T-helper 22 cell (primary cell): ENCODE data around the gene CFAP54.

Experiments
- DNase-seq: peaks from one replicate; pipeline ENCODE4 v3.0.0-alpha.2; 2020; ENCODE audit warnings: low read depth

CFAP54 gene

DNA sequence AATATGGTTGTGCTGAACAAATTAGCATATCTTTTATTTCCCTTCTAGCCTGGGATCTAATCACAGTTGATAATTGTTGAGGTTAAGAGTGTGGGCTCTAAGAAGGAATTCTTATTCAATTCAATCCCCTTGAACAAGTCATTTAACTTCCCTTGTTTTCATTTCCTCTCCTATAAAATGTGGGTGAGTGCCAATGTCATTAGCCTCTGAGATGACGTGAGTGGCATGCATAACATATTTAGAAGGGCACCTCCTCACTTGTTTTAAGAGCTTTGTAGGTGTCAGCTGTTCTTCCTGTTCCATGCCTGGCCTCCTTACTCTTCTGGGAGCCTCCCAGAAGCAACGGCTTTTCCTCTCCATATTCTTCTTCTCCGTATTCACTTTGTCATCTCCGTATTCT, 262.2 kb downstream of the CFAP54 start:
- no peak for DNase-seq

DNA sequence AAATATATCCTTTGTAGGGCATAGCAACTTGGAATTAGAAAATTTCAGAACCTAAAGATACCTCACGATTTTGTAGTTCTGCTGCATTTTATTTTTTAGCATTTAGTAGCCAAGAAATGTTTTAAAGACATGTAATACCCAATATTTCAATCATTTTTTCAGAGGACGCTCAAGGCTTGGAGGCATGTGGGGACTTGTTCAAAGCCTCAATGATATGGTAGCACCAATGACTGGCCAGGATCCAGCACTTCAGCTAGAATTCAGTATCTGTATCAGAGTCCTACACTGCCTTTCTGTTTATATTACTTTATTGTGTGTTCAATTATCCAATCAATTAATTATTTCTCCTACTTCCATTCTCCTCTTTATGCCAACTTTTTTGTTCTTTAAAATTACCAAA, 262.8 kb downstream of the CFAP54 start:
- no peak for DNase-seq

DNA sequence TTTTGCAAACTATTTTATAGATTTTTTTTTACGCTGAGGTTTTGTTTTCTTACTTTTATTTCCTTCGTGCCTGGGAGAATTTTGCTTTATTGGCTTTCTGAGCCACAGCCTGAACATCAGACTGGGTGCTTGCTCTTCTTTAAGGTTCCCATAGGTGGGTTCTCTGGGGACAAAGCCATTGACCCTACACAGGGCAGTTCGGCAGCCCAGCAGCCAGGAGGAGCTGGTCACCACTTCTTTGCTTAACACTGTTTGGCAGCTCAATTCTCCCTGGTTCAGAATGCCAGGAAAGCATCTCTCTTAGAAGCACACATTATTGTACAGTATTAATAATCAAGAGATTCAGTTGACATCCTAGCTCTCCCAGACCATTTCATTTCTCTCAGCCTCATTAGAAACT, 276.9 kb downstream of the CFAP54 start:
- no peak for DNase-seq

DNA sequence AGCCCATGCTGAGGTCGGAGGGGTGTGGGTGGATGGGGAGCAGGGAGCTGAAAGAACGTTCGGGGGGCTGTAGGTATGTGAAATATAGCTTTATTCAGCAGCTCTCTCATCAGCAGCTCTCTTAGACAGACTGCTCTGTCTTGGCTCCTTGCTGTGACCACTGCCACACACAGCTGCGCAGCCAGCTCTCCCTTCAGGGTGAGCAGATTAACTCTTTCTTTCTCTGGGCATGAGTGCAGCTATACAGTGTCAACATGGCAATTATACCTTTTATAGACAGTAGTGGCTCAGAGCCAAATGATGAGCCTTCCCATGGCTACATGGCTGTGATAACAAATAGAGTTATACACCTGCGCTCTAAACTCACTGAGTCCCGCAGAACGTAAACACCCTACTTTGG, 280.0 kb downstream of the CFAP54 start:
- no peak for DNase-seq

DNA sequence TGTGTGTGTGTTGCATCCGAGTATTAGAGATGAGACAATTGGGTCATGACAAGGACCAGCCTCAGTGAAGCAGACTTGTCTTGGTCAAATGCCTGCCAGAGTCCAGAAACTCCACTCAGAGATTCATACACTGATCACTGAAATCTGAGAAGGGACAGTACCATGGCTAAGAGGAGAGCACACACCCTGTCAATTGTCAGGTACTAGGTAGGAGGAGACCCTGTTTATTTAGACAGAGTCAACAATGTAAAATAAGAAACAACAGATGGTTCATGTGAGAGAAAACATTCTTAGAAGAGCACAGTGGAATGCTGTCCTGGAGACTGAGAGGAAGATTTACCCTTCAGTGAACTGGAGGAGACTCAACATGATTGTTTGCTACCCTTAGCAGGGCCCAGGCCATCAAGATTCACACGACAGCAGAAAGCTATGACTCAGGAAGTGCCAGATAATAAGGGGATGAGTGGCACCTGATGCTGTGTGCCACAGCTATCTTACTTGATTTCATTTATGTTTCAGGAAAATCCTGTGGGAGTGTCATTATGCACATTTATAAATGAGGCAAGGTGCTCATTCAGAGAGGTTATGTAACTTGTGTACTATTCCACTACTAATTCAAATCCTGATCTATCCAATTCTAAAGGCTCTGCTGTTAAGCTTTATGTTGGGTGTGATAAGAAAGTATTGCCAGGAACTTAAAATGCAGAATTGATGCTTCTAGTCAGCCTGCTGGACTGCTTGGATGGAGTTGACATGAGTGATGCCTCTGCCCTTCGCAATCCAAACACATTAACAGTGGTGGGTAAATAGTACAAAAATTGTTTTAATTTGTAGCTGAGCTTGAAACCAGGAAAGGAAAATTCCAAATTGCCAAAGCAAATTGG, 281.1 kb downstream of the CFAP54 start:
- no peak for DNase-seq

DNA sequence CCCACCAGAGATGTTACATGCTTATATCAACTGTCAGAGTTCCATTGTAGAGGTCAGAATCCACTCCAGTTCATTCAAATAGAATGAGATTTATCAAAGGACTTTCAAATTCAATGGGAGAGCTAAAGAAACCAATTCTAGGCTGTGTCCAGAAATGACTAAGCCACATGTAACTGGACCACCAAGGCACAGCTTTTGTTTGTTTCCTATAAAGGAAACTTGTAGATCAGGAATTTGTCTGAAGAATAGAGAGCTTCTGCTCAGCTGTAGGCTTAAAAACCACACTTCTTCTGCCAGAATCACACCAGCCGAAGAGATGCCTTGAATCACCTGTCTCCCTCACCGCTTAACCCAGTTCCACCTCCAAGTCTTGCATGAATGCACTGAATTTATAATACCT, 283.7 kb downstream of the CFAP54 start:
- DNase-seq: no peak

DNA sequence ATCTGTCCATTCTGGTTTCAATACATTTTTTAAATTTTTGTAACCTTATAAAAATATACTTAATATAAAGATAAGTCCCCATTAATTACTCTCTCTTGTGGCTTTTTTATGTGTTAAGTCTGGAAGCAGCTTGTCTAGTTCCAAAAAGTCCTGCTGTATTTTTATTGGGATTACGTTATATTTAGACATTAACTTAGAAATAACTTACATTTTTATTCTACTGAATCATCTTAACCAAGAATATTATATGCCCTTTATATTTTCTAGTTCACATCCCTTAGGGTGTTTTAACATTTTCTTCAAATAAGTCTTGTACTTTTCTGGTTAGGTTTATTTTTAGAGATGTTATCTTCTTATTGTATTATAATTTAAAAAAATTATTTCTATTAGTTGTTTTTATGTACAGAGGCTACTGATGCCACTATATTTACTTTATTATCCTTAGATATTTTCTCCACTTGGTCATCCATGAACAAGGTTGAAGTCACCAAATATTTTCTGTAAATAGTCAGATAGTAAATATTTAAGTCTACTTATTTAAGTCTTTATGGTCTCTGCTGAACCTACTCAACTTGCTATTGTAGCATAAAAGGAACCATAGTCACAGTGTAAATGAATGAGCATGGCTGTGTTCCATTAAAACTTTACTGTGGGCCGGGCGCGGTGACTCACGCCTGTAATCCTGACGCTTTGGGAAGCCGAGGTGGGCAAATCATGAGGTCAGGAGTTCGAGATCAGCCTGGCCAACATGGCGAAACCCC, 285.3 kb downstream of the CFAP54 start:
- DNase-seq: no peak

DNA sequence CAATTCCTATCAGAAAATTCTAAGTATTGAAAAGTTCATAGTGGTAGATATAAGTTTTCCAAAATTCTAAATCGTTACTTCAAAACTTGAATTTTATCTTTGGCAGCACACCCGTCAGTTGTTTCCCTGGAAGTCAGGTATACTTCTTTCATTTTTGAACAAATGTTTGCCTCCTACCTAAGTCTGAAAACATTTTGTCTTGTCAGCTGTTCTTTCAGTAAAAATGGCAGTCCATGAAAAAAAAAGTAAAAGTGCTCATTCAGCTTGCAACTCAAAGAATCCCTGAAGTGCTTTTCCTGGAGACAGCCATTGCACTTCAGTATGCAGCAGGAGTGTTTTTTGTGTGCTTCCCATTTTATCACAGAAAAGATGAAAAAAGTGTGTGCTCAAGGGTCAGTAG, 287.5 kb downstream of the CFAP54 start:
- DNase-seq: no peak

DNA sequence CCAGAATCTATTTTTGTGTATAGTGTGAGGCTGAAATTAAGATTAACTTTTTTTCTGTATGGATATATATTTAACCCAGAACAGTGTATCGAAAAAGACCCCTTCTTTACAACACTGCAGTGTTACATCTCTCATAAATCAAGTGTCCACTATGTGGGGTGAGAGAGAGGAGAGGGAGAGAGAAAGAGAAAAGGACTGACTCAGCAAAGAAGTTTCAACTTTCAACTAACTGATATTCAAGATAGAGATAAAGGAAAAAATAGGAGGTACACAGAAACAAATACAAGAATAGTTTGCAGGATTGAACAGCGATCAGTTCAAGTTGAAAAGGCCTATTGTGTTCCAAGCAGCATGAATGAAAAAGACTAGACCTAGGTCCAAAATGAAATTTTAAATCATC, 291.0 kb downstream of the CFAP54 start:
- no peak for DNase-seq

DNA sequence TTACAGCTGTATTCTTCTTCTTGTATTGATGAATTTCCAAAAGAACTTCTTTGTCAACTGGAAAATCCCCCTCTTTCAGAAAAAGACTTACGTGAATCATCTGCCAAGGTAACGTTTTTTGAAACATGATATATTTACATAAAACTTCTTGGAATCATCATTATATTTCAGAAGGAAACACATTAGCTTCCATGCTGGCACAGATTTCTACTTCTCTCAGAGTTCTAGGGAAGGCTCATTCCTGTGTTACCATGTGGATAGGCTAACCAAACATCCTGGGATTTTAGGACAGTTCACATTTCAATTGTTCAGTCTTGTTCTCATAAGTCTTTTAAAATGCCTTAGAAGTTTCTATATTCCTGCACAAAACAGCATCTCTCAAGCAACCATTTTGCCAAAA, 297.4 kb downstream of the CFAP54 start:
- DNase-seq: no peak

DNA sequence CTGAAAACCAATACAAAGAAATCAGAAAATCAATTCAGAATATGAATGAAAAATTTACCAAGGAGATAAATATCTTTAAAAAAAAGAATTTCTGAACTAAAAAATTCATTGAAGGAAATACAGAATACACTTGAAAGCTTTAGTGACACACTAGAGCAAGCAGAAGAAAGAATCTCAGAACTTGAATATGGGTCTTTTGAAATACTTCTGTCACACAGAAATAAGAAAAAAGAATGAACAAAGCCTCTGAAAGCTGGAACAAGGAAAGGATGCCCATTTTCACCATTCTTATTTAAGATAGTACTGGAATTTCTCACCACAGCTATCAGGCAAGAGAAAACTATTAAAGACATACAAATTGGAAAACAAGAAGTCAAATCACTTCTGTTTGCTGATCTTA, 314.6 kb downstream of the CFAP54 start:
- no peak for DNase-seq

DNA sequence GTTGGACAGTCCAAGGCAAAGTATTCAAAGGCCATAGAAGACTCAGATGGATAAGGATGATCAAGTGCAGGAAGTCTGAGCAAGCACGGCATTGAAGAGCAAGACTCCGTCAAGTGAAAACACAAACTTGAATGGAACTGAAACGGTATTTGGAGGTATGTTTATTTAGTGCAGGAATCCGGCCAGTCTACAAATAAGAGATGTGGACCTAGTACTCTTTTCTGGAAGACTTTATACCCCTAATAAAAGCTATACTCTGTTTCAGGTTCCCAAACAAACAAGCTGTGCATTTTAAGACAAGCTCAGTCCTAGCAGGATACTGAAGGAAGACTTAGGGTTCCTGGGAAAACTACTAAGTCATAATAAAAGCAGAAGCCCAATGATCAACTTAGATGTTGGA, 316.9 kb downstream of the CFAP54 start:
- DNase-seq: no peak

DNA sequence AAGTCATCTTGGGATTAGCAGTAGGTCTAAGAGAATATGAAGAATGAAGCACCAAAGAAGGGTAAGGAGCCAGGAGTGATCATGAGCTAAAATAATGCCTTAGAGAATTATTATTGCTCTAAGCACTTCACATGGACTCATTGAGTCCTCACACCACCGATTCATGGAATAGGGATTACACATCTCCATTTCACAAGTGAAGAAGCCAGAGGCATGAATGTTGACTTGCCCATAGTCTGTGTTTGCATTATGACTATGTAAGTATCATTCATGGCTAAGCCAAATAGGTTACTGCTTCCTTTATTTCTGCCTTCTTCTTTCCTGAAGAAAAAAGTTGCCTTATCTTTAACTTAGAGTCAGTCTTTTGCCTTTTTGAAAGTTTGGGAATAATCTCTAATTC, 318.4 kb downstream of the CFAP54 start:
- no peak for DNase-seq

DNA sequence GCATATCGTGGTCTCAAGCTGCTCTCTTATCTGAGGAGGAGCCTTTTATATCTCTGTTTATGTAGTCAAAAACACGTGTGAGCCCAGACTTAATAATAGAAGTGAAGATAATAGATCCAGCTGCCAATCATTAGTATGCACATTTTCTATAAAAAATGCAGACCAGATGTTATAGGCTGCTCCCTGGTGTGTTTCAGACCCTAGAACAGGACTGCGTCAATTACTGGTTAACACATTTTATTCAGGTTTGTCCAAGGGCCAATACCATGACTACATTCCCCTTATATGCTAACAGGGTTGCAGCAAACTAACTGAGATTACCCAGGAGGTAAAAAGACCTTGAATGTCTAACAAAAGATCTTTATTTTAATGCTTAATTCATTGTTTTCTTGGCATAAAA, 319.2 kb downstream of the CFAP54 start:
- DNase-seq: no peak

DNA sequence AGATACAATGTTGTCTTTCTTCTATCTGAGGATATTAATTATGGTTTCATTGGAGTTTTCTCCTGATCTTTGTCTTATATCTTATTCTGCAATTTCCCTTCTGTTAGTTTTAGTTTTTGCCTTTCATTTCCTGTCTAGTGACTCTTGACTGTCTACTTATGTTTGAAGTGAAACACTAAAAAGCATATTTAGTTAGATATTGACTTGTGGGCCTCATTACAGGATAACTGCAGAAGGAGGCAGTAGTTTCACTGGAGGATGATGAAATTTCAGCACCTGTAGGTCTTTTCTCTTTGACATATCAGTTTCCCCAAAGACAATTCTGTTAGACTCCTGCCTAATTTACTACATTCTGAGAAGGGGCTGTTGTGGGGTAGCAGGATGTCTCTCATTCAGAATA, 320.1 kb downstream of the CFAP54 start:
- no peak for DNase-seq

DNA sequence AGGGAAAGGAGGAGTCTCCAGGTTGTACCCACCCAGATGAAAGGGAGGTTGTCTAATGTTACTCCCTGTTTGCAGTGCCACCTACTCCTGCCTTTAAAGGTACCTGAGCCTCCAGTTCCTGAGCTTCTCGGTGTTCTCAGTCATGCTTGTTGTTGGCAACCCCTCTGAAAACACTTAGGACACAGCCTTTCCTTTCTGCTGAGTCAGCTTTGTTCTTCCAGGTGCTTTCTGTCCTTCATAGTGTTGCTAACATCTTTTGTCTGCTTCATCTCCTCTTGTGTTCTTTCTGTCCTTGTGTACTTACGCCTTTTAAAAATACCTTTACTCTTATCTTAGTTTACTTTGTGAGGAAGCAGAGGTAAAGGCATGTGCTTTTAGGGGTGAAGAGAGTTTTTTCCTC, 320.7 kb downstream of the CFAP54 start:
- DNase-seq: no peak

DNA sequence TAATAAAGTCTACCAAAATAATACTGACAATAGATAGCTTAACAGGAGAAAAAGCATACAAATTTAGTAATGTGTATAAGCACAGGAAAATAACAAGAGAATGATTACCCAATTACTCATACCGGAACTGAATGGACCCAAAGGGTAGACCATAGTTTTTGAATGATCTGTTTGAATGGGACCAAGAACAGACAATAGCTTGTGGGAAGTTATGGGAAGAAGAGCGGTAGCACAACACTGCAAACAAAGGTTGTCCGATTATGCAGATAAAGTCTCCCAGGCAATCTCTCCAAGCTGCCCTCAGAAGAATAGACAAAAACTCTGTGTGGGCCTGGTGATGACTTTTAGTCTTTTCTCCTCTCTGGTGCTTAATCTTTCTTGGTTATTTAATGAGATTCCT, 321.1 kb downstream of the CFAP54 start:
- no peak for DNase-seq

DNA sequence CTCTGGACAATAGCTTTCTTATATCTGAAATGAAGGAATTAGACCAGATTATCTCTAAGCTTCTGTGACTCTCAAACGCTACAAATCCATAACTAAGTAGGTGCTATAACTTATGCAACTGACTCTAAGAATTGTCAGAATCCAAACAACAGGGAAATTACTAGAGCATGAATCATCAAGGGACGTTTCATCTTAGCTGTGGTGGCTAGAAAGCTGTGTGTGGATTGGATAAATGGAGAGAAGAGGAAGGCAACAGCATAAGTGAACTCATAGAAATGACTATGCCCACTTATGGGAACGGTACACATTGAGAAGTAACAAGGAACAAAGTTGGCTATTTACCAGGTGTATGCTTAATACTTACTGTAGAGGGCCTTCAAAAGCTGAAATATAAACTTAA, 321.7 kb downstream of the CFAP54 start:
- no peak for DNase-seq

DNA sequence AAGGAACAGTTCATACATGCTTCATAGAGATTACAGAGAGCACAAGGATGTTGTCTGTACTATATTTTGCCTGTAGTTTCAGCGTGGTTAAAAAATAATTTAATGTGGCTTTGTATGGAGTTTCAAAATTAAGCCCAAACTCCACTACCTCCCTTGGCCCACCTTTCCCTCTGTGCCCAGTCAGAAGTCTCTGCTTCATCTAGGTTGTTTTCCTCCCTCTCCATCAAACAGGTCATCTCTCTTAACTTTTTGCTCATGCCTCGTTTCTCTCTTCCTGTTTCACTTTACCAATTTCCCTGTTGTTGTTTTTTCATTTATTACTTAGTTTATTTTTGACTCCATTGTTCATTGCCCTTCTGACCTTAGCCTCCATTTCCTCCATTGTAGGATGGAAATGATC, 322.8 kb downstream of the CFAP54 start:
- no peak for DNase-seq

DNA sequence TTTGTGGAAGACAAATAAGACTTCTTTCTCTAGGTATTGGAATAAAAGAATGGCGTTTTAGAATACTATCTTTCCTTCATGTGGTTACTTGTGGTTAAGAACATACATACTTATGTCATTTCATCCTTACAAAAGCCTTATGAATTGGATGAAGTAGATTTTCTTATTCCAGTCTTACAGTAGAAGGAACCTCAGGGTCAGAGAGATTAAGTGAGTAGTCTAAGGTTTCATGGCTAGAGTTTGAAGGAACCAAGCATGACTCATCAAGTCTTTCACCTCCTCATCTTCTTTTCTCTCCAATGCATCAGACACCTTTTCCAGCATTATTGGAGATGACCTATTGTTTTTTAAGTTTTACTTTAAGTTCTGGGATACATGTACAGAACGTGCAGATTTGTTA, 324.8 kb downstream of the CFAP54 start:
- DNase-seq: no peak

DNA sequence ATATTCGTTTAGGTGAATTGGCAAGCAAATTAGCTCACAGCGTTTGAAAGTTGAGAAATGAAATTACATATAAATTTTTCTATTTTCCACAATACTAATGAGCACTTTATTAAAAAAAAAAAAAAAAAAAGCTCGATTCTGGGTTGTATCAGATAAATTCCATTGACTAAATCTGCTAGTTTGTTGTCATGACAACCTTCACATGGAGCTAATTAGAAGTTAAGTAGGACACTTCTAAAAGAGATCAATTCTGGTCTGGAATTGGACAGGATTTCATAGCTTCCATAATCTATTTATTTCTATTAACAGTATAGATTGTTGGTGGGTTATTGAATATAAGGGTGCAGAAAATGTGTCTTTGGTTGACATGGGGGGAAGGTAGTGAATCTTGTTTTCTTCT, 332.2 kb downstream of the CFAP54 start:
- DNase-seq: no peak

DNA sequence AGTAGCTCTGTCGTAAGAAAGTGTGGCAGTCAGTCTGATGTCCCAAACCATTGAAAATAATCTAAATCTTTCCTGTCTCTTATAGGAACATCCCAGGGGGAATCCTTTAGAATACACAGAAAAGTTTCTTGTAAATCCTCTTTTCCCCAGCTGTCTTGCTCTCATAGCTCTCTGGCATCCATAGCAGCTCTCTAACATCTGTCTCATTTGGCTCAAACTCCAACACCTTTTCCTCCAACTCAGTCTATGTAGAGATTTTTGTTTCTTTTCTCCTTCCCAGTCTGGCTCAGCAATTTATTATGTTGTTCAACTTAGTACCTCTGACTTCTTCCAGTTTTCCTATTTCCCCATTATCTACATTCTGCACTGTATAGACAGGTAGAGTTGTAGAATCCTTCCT, 333.3 kb downstream of the CFAP54 start:
- DNase-seq: no peak

DNA sequence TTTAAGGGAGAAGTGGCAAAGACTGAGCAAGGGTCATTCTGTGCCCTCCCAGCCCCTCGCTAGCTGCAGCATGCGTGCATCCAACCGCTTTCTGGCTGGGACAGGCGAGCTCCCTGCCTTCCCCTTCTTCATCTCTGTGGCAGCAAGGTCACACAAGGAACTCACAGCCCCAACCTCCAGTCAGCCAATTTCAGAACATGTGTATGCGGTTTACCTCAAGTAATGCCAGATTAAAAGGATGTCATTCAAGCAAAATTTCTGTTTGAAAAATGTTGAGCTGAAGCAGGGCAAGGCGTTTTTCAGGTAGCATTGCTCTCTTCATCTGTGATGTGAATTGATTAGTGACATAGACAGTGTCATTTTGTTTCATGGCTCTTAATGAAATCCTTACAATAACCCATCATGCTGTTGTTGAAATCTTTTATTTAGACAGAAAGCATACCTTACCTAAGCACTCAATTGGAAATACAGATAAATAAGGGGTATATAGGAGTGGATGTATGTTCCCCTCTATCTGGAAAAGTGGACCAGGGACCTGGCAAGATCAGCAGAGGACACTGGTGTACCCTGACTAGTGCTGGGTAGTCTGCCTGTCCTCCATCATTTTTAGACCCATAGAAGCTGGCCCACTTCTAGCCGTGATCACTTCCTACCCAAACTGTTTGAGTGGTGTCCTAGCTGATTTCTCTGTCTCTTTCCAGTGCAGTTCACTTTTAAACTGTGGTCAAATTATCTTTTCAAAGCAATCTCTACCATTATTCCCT, 334.9 kb downstream of the CFAP54 start:
- no peak for DNase-seq
